ENCODE data around the gene FNDC5.

The FNDC5 gene

GRCh38 chr1:32884032-32884372, 13.3 kb upstream of the FNDC5 start:
- no peak for DNase-seq (ENCODE audit: low read depth)

DNA sequence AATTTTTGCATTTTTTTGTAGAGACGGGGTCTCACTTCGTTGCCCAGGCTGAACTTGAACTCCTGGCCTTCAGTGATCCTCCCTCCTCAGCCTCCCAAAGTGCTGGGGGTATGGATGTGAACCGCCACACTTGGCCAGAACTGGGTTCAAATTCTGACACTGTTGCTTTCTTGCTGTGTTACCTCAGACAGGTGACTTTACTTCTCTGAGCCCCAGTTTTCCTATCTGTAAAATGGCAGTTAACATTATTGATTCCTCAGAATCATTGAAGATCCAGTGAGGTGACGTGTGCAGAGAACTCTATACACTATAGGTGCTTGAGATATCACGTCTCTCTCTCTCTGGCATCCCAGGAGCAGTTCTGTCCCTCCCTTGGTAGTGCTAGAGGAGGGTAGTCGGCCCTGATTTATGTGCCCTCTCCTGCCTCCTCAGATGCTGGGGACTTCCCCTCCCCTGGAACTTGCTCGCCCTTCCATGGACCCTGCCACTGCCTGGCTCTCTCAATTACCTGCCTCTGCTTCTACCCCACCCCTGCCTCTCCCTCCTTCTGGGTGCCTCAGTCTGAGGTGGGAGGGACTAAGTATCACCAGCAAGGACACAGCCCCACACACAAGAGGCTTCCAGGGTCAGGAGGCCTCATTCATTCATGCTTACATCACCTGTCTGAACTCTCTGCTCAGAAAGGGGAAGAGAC, 12.8 kb upstream of the FNDC5 start:
- DNase-seq (ENCODE audit: low read depth): no peak

- DNase-seq (ENCODE audit: low read depth): no peak
Measured at GRCh38 chr1:32881871-32882850, 11.4 kb upstream of the FNDC5 start.

GRCh38 chr1:32881291-32881690, 10.6 kb upstream of the FNDC5 start:
- DNase-seq (ENCODE audit: low read depth): no peak

GRCh38 chr1:32878637-32879041, 7.9 kb upstream of the FNDC5 start:
- no peak for DNase-seq (ENCODE audit: low read depth)

- no peak for DNase-seq (ENCODE audit: low read depth)
Measured at GRCh38 chr1:32878183-32878582, 7.5 kb upstream of the FNDC5 start.

DNA sequence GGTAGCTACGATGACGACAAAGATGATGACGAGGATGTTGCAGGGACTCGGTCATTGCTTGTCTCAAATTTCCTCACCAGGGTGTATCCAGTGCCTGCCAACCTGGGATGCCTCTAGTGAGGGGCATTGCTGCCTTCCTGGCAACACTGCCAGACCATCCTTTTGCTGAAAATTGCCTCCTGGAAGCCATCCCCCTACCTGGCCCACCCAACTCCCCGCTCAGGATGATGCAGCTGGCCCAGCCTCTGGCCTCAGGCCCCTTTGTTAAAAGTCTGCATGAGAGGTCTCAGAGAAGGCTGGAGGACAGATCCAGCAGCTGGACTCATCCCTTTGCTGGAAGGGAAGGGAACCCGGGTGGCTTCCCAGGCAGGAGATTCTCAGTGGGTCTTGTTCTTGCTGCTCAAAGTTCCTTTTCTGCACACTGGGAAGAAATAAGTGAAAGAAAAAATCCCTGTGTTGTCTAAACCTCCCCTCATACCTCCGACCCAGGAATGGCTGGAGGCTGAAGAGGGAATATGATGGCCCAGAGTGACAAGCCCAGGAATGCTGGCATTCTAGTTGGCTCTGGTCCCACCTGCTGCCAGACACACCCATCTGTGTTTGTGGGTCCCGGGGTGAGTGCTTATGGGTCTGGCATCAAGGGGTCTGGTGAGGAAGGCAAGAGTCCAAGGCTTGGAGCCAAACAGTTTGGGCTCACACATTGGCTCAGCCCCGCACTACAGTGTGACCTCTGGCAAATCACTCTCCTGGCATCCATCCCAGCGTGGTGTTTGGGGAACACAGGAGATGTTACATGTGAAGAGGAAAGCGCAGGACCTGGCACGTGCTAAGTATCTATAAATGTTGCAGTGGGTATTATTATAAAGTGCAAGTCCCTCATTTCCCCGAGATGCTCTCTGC, 6.7 kb upstream of the FNDC5 start:
- DNase-seq (ENCODE audit: low read depth): no peak

DNA sequence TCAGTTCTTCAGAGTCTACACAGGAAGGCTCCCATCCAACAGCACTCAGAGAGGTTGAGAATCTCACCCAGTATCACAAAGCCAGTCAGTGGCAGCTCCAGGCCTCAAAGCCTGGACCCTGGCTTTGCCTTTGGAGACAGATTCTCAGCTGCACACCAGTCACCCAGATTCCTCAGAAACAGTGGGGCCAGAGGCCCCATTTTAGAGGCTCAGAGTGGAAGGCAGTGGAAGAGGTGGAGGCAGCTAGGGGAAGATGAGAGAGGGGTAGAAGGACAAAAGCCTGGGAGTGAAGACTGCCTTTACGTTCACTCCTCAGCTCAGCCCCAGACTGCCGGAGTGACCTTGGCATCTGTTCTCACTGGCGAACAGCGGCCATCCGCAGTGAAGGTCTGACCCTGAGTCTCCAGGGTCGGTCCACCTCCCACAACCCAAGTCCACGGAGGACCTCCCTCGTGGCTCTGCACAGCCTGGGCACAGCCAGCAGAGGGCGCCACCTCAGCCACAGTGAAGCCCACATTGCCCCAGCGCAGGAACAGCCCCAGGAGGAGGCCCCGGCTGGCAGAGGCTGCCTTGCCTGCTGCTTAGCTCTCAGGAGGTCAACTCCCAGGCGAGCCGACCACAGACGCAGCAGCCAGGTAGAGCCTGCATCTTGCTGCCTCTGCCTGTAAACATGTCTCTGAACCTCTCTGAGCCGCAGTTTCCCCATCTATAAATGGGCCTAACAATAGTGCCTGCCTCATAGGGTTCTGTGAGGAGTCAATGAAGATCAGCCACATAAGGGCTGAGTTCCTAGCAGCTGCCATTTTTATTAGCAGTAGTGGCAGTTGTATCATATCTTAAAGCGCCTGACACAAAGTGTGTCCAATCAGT, 5.9 kb upstream of the FNDC5 start:
- DNase-seq (ENCODE audit: low read depth): no peak

DNA sequence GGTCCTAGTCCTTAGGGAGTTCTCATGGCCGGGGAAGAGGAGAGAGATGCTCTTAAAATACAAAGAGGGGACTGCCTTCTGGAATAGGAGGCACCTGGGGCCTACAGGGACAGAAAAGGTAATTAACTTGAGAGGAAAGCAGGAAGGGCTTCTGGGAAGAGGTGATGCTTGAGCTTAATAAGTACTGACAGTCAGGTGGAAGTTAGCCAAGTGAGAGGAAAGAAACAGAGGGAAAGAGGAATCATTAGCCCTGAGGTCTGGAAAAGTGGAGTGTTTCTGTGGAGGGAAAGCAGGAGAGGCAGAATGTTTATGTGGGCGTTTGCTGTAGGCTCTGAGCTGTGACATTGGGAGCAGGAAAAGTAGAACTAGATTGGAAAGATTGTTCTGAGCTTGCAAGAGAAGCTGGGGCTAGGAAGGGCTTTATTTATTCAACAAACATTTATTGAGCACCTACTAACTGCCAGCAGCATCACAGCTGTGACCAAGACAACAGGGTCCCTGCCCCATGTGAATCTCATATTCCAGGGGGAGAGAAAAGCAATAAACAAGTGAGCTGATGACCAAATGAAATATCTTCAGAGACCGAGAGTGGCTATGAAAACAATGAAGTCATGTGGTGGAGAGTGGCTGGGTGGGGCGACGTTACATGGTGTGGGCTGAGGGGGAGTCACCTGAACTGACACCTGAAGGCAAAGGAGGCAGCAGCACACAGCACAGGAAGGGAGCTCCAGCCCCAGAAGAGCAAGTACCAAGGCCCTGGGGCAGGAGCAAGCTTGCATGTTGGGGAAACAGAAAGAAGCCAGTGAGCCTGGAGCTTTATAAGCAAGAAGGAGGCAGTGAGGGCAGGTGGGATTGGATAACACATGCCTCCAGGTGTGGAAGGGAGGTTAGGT, 4.4 kb upstream of the FNDC5 start:
- no peak for DNase-seq (ENCODE audit: low read depth)

DNA sequence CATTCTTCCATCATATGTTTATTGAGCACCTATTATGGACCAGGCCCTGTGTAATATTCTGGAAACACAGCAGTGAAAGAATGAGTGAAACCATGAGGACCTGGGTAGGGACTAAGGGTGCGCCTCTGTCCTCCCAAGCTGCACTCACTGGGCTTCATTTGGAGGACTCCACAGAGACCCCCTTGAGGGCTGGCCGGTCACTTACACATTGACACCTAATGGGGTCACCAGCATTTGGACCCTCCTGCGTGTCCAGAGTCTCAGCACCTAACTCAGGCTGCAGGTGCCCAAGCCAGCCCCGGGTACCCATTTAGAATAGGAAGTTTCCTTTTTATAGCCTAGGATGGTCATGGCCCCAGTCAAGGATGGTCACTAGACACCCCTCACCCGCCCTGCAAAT, 2.8 kb upstream of the FNDC5 start:
- DNase-seq (ENCODE audit: low read depth): no peak

DNA sequence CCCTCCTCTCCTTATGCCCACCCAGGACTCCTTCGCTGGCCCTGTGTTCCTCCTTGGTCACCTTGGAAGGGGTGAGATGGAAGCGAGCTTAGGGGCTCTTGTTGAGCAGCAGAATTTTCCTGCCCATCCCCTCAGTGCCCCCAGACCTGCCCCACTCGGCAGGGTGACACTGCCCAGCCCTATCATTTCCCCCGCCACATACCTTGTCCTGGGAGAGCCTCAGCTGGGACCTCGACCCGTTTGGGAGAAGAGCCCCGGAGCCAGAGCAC, 1.4 kb upstream of the FNDC5 start:
- DNase-seq (ENCODE audit: low read depth): no peak

GRCh38 chr1:32871364-32872191, 866 bp upstream of the FNDC5 start:
- no peak for DNase-seq (ENCODE audit: low read depth)

GRCh38 chr1:32869923-32870614, 643 bp downstream of the FNDC5 start:
- no peak for DNase-seq (ENCODE audit: low read depth)

- DNase-seq (ENCODE audit: low read depth): no peak
Measured at GRCh38 chr1:32868806-32869455, 1.8 kb downstream of the FNDC5 start.

DNA sequence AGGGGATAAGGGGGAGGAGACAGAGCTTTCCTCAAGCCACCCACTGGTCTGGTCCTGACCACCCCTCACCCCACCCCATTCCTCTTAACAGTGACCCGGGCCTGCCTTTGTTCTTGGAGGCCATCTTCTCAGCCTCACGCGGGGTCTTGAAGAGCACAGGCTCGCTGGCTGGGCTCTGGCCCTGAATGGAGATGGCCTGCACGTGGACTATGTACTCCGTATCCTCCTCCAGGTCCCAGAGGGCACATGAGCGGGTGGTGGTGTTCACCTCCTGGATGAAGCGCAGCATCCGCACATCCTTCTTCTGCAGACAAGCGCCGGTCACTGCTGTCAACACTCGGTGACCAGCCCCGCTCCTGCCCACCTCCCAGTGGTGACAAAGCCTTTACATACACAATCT, 2.6 kb downstream of the FNDC5 start:
- no peak for DNase-seq (ENCODE audit: low read depth)

DNA sequence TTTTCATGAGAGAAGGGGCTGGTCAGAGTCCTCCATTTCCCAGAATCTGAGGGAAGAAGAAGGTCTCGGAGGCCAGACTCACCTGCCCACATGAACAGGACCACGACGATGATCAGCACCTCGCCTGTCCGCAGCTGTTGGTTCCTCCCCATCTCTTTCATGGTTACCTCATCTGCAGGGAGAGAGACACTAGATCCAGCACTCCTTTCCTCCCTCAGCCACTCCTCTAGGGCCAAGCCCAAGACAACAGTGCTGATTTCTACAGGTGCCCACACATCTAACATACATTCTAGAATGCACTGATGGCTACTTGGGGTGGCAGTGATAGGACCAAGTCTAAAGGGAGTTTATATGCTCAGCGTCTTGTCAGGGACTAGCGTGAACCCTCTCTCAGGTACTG, 3.0 kb downstream of the FNDC5 start:
- no peak for DNase-seq (ENCODE audit: low read depth)

DNA sequence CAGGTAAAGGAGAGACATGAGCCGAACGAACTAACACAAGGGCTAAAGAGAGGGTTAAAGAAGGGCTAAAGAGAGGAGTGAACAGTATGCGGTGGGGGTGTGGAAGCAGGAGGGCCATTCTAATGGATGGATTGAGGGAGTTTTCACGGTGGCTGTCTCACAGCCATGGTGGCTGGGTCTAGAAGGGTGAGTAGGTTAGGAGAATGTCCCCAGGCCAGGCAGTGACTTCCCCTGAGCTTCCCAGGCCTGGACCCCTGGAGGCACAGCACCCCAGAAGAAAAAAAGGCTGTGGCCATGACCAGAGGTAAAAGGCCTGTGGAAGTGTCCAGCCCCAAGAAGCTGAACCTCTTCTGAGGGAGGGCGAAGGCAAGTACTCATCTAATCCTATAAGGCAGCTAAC, 3.6 kb downstream of the FNDC5 start:
- no peak for DNase-seq (ENCODE audit: low read depth)

DNA sequence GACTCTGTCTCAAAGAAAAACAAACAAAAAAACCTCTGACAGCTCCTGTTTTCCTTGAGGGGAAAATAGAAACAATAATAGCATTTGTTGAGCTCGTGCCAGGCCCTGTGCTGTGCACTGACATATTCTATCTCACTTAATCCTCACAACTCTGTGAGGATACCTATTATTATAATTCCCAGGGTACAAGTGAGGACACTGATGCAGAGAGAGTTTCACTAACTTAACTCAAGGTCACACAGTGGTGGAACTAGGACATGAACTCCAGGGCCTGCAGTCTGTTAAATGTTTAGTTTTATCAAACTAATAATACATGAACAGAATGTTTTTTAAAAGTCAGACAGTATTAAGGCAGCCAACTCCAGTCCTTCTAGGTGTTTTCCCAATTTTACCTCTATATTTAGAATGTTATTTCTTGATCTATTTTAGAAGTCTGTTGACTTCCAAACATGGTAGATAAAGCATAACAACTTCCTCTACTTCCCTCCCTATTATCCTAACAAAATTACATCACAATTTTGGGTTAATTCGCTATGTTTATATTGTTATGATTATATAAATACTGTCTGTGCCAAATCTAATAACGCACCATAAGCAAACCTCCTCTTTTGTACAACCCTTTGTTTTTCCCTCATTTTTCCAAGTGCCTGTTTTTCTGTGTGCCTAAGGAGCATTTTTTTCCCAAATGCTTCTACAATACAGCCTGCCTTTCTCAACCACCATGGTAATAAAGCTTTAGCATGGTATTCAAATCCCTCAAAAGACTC, 4.9 kb downstream of the FNDC5 start:
- no peak for DNase-seq (ENCODE audit: low read depth)

All from stimulated activated CD8-positive, alpha-beta memory T cell treated with anti-CD3 and anti-CD28 coated beads, Interleukin-15, amount 100 ng/mL, for 1 hour (primary cell).